ENCODE data around the gene USP3.
A peak's percentile ranks its signal among the peaks of the same experiment; 100 is the strongest.
"Not testable (repeated sequence)": the region's sequence is repeated elsewhere in the genome, so short reads cannot be mapped to it uniquely, and the experiment has no call there.

USP3 gene

DNA sequence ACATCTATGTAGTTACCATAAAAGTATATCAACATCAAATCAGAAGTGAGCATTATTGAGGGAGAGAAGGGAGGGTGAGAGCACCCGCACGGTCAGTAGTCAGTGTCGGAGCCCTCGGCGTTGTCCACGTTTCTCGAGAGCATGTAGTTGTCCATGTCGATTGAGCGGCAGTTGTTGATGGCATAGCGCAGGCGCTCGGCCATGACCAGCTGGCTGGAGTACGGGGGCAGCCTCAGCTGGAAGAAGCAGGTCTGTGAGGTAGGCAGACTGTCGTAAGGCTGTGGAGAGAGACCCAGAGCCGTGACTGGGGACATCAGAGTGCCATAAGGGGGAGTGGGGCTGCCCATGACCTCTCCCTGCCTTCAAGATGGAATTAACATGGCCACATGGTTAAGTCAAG is 104.6 kb downstream of the USP3 start:
- TF ChIP-seq CTCF (conservative IDR thresholded peaks at IDR 0.05; ENCODE audit: low read depth, low read length), result no peak

DNA sequence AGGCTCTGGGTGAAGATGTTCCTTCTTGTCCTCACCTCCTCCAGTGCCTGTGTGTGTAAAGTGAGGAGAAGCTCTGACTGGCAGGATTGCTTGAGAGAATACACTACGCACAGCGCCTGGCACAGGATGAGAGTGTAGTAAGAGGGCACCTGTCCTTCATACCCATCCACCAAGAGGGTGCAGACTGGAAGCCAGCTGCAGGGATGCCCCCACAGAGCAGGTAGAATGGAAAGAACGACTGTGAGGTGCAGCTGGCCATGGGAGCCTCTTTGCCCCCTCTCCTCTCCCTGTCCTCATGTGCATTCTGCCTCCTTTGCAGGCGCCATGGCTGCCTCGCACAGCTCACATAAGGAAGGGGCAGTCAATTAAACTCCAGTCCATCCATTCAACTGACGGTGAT is 105.1 kb downstream of the USP3 start:
- DNase-seq (ENCODE audit: low read depth), result no peak
- no peak overlapping the region for H3K4me3 ChIP-seq (ENCODE audit: low read length)
- no peak for TF ChIP-seq CTCF (conservative IDR thresholded peaks at IDR 0.05; ENCODE audit: low read depth, low read length)

More for the DNA sequence above, 104.6 kb downstream of the USP3 start:
- DNase-seq (ENCODE audit: low read depth), result no peak
- H3K4me3 ChIP-seq (ENCODE audit: low read length), result no peak overlapping the region

- H3K4me3 ChIP-seq (ENCODE audit: low read length), result no peak overlapping the region
- TF ChIP-seq CTCF (conservative IDR thresholded peaks at IDR 0.05; ENCODE audit: low read depth, low read length), result peak; percentile 88
- peak; percentile 97 for DNase-seq (ENCODE audit: low read depth)
Observed at GRCh38 chr15:63610209-63610841, 105.9 kb downstream of the USP3 start.

- no peak for TF ChIP-seq CTCF (conservative IDR thresholded peaks at IDR 0.05; ENCODE audit: low read depth, low read length)
- no peak overlapping the region for H3K4me3 ChIP-seq (ENCODE audit: low read length)
- no peak for DNase-seq (ENCODE audit: low read depth)
Observed at GRCh38 chr15:63611177-63611576, 106.8 kb downstream of the USP3 start.

DNA sequence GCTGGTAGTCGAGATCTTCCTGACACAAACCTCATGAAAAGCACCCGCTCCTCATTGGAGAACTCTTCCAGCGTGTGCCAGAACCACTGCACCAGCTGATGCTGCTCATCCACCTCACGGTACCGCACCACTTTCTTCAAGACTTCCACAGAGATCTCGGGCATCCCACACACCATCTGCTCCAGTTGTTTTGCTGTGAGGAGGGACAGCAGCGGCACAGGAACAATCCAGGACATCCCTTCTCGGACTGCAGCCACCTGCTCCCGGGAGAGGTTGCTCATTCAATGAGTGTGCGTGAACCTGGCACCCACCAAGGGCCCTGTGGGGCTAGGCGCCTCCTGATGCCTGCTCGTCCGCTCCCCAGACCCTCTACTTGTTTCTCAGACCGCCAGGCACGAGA is 107.9 kb downstream of the USP3 start:
- no peak for TF ChIP-seq CTCF (conservative IDR thresholded peaks at IDR 0.05; ENCODE audit: low read depth, low read length)
- no peak for DNase-seq (ENCODE audit: low read depth)
- H3K4me3 ChIP-seq (ENCODE audit: low read length), result no peak overlapping the region

- no peak for TF ChIP-seq CTCF (conservative IDR thresholded peaks at IDR 0.05; ENCODE audit: low read depth, low read length)
- H3K4me3 ChIP-seq (ENCODE audit: low read length), result no peak overlapping the region
- no peak for DNase-seq (ENCODE audit: low read depth)
Observed at GRCh38 chr15:63615935-63616334, 111.5 kb downstream of the USP3 start.

DNA sequence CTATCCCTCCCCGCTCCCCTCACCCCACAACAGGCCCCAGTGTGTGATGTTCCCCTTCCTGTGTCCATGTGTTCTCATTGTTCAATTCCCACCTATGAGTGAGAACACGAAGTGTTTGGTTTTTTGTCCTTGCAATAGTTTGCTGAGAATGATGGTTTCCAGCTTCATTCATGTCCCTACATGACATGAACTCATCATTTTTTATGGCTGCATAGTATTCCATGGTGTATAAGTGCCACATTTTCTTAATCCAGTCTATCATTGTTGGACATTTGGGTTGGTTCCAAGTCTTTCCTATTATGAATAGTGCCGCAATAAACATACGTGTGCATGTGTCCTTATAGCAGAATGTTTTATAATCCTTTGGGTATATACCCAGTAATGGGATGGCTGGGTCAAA is 112.8 kb downstream of the USP3 start:
- not testable (repeated sequence) for DNase-seq (ENCODE audit: low read depth); H3K4me3 ChIP-seq (ENCODE audit: low read length)

- not testable (repeated sequence) for DNase-seq (ENCODE audit: low read depth); H3K4me3 ChIP-seq (ENCODE audit: low read length)
Observed at GRCh38 chr15:63617627-63618026, 113.2 kb downstream of the USP3 start.

GRCh38 chr15:63620760-63621159 is 116.4 kb downstream of the USP3 start:
- not testable (repeated sequence) for DNase-seq (ENCODE audit: low read depth); H3K4me3 ChIP-seq (ENCODE audit: low read length)
